ENCODE measurements around the gene PWP2. TPM values are rescaled to one million over a fixed set of nuclear protein-coding genes. Genes with fewer than 3 reads are reported as not detected.
"Not testable (repeated sequence)": the region's sequence is repeated elsewhere in the genome, so short reads cannot be mapped to it uniquely, and the experiment has no call there.

PWP2 gene
- total and polyA plus RNA-seq, 2 of the 4 experiments (the other 2 are of a cell fraction) = 2.4 to 7.0 TPM

DNA sequence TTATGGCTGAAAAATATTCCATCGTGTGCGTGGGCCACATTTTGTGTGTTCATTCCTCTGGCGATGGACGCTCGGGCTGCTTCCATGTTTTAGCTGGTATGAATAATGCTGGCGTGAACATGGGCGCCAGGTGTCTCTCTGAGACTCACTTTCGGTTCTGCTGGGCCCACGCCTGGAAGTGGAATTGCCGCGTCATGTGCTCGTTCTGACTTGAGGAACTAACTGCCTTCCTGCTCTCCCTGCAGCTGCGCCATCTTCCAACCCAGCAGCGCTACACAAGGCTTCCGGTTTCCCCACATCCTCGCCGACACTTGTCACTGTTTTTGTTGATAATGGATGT, 46.7 kb downstream of the PWP2 start:
- H3K14ac ChIP-seq (replicated peaks; ENCODE audit: low read depth, low read length); H2BK120ac ChIP-seq (ENCODE audit: low read depth, low read length); H2AK5ac ChIP-seq (ENCODE audit: low read depth, low read length); H4K8ac ChIP-seq (ENCODE audit: low read depth in 2 of 2, low read length in 2 of 2); H2BK20ac ChIP-seq (ENCODE audit: low read depth, low read length); H3K27me3 ChIP-seq (ENCODE audit: control insufficient read depth, insufficient read depth, low read length); H3K4ac ChIP-seq (ENCODE audit: low read depth, low read length); BruUV-seq (replicated peaks); H3K23ac ChIP-seq (ENCODE audit: low read depth, low read length); H2BK15ac ChIP-seq (ENCODE audit: low read depth, low read length); H3K9me3 ChIP-seq (ENCODE audit: control insufficient read depth, insufficient read depth, low read length); intact Hi-C loops (cut with micrococcal nuclease); H3K9me1 ChIP-seq (ENCODE audit: insufficient read depth, low read length); H2BK5ac ChIP-seq (ENCODE audit: low read depth, low read length, poor library complexity, severe bottlenecking); dilution Hi-C loops (cut with HindIII; ENCODE audit: low sequenced_read_pairs, unreplicated experiment); in situ Hi-C loops (cut with MboI; ENCODE audit: low sequenced_read_pairs); H2AFZ ChIP-seq (replicated peaks; ENCODE audit: low read length, poor library complexity); ATAC-seq (ENCODE audit: low read depth); H3K56ac ChIP-seq (ENCODE audit: extremely low read depth, insufficient read depth, low read length); H3K4me1 ChIP-seq (ENCODE audit: control insufficient read depth, insufficient read depth, low read length); H3K4me3 ChIP-seq (ENCODE audit: insufficient read depth, low read depth, low read length); POLR2A ChIA-PET (ENCODE audit: unreplicated experiment); DNase-seq; H4K91ac ChIP-seq (ENCODE audit: insufficient read depth, low read depth, low read length); H3K79me1 ChIP-seq (ENCODE audit: low read depth in 1 of 2, low read length in 2 of 2); CTCF ChIA-PET; H4K20me1 ChIP-seq (ENCODE audit: insufficient read depth, low read length); H3K18ac ChIP-seq (ENCODE audit: low read depth, low read length); H3K4me2 ChIP-seq (ENCODE audit: low read depth, low read length); H4K5ac ChIP-seq (ENCODE audit: low read depth, low read length); H3K9ac ChIP-seq (ENCODE audit: low read depth, low read length); H3K36me3 ChIP-seq (ENCODE audit: control insufficient read depth, insufficient read depth, low read length); H2AK9ac ChIP-seq (replicated peaks; ENCODE audit: low read depth, low read length, poor library complexity); H3K27ac ChIP-seq (ENCODE audit: insufficient read depth, low read length): not testable (repeated sequence)
- WGBS, 2 experiments (ENCODE audit: extremely low coverage in 2 of 2, insufficient read length in 1 of 2) = no CpG with 5 or more reads among the region's 17 CpGs

GRCh38 chr21:44154816-44155230, 47.6 kb downstream of the PWP2 start:
- H3K4me3 ChIP-seq (ENCODE audit: insufficient read depth, low read depth, low read length); intact Hi-C loops (cut with micrococcal nuclease); H3K14ac ChIP-seq (replicated peaks; ENCODE audit: low read depth, low read length); H3K36me3 ChIP-seq (ENCODE audit: control insufficient read depth, insufficient read depth, low read length); ATAC-seq (ENCODE audit: low read depth); H4K20me1 ChIP-seq (ENCODE audit: insufficient read depth, low read length); H3K23ac ChIP-seq (ENCODE audit: low read depth, low read length); H4K5ac ChIP-seq (ENCODE audit: low read depth, low read length); H2BK5ac ChIP-seq (ENCODE audit: low read depth, low read length, poor library complexity, severe bottlenecking); H3K18ac ChIP-seq (ENCODE audit: low read depth, low read length); H2AK5ac ChIP-seq (ENCODE audit: low read depth, low read length); H3K56ac ChIP-seq (ENCODE audit: extremely low read depth, insufficient read depth, low read length); H3K4me1 ChIP-seq (ENCODE audit: control insufficient read depth, insufficient read depth, low read length); H2AFZ ChIP-seq (replicated peaks; ENCODE audit: low read length, poor library complexity); H2AK9ac ChIP-seq (replicated peaks; ENCODE audit: low read depth, low read length, poor library complexity); H3K27ac ChIP-seq (ENCODE audit: insufficient read depth, low read length); DNase-seq; H2BK20ac ChIP-seq (ENCODE audit: low read depth, low read length); dilution Hi-C loops (cut with HindIII; ENCODE audit: low sequenced_read_pairs, unreplicated experiment); POLR2A ChIA-PET (ENCODE audit: unreplicated experiment); in situ Hi-C loops (cut with MboI; ENCODE audit: low sequenced_read_pairs); H3K9me1 ChIP-seq (ENCODE audit: insufficient read depth, low read length); H4K8ac ChIP-seq (ENCODE audit: low read depth in 2 of 2, low read length in 2 of 2); H3K4me2 ChIP-seq (ENCODE audit: low read depth, low read length); H2BK15ac ChIP-seq (ENCODE audit: low read depth, low read length); H2BK120ac ChIP-seq (ENCODE audit: low read depth, low read length); H3K4ac ChIP-seq (ENCODE audit: low read depth, low read length); H3K27me3 ChIP-seq (ENCODE audit: control insufficient read depth, insufficient read depth, low read length); H4K91ac ChIP-seq (ENCODE audit: insufficient read depth, low read depth, low read length); H3K9me3 ChIP-seq (ENCODE audit: control insufficient read depth, insufficient read depth, low read length); H3K79me1 ChIP-seq (ENCODE audit: low read depth in 1 of 2, low read length in 2 of 2); CTCF ChIA-PET; BruUV-seq (replicated peaks); H3K9ac ChIP-seq (ENCODE audit: low read depth, low read length): not testable (repeated sequence)
- WGBS, 2 experiments (ENCODE audit: extremely low coverage in 2 of 2, insufficient read length in 1 of 2) = no CpG with 5 or more reads among the region's 20 CpGs

Data from IMR-90 (cell line).